OCI-LY1 (cell line): Measurements from ENCODE around the gene LLCFC1.

Experiments
- CTCF ChIP-seq: fragments of 200-600 bp; sonication (generic), shearing (Covaris generic); IDR thresholded peaks from 2 replicates; pipeline ENCODE4 v1.5.1; 2017; ENCODE audit warnings: mild to moderate bottlenecking, antibody characterized with exemption, low read length, moderate library complexity, mixed read lengths
- EZH2 ChIP-seq: fragments of 200-600 bp; sonication (generic), shearing (Covaris generic); IDR thresholded peaks from 2 replicates; pipeline ENCODE4 v1.8.0; 2017; ENCODE audit warnings: borderline replicate concordance, mixed run types, mild to moderate bottlenecking, antibody characterized with exemption, low read length, moderate library complexity, mixed read lengths

GRCh38 chr7:142908290-142908689, 31.0 kb upstream of the LLCFC1 start:
- no peak for TF ChIP-seq CTCF
- TF ChIP-seq EZH2 = no peak
